ENCODE measurements around the gene LPIN3. TPM values are rescaled to one million over a fixed set of nuclear protein-coding genes. Genes with fewer than 3 reads are reported as not detected.
A peak's percentile ranks its signal among the peaks of the same experiment; 100 is the strongest.

LPIN3 gene
- total RNA-seq, 1 donor from 2014 or later: 32.2 TPM

DNA sequence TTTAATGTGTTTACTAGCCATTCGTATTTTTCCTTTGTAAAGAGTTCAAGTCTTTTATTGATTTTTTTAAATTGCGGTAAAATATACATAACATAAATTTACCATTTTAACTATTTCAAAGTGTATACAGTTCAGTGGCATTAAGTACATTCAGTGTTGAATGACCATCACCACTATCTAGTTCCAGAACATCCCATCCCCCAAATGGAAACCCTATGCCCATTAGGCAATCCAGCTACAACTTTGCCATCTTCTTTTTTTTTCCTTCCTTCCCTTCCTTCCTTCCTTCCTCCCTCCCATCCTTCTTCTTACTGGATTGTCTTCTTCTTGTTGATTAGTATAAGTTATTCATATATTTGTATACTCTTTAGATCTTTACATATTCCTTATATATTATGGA lies 8.6 kb downstream of the LPIN3 start:
- ATAC-seq: no peak
- no peak for DNase-seq (ENCODE audit: low spot score)

- ATAC-seq: no peak
Observed at GRCh38 chr20:41349943-41350342, 9.3 kb downstream of the LPIN3 start.

GRCh38 chr20:41350408-41350962 lies 9.9 kb downstream of the LPIN3 start:
- ATAC-seq (no peak), DNase-seq (ENCODE audit: low spot score) (no peak)

More at GRCh38 chr20:41349943-41350342, 9.3 kb downstream of the LPIN3 start:
- DNase-seq (ENCODE audit: low spot score): no peak

- DNase-seq (ENCODE audit: low spot score) (no peak), ATAC-seq (peak; percentile 18)
Observed at GRCh38 chr20:41352106-41352505, 11.5 kb downstream of the LPIN3 start.

DNA sequence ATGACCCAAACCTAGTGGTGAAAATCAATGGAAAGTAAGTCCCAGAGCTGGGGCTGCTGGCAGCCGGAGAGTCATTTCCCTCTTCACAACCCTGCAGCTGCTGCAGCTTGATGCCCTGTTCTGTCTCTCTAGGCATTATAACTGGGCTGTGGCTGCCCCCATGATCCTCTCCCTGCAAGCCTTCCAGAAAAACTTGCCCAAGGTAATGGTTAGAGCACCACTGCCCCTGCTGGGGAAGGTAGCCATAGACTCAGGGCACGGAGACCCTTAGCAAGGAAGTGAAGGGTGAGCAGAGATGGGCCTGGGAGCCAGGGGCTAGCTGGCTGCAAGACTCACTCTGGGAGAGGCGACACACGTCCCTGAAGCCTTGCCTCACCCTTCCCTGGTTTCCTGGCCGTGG lies 12.0 kb downstream of the LPIN3 start:
- no peak for ATAC-seq
- no peak for DNase-seq (ENCODE audit: low spot score)

DNA sequence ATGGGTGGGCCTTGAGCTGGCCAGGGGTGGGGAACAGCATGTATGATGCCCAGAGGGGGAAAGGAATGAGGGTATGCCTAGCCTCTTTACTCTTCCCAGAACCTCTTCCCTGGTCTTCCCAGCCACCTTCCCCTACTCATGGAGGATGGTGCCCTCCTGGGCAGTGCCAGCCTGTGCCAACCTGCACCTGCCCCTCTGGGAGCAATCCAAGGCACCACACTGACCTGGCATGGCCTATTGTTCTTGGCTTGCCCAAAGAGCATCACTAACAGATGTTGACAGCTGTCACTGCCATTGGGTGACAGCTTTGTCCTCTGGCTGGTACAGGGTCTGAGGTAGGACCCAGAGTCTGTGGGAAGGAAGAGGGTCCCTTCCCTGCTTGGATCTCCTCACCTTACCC lies 12.9 kb downstream of the LPIN3 start:
- no peak for ATAC-seq

GRCh38 chr20:41355192-41355591 lies 14.6 kb downstream of the LPIN3 start:
- DNase-seq (ENCODE audit: low spot score) (no peak), ATAC-seq (no peak)

More for the DNA sequence above, 12.9 kb downstream of the LPIN3 start:
- no peak for DNase-seq (ENCODE audit: low spot score)

GRCh38 chr20:41355598-41356203 lies 15.1 kb downstream of the LPIN3 start:
- no peak for ATAC-seq
- no peak for DNase-seq (ENCODE audit: low spot score)

GRCh38 chr20:41356951-41357350 lies 16.3 kb downstream of the LPIN3 start:
- ATAC-seq: no peak
- no peak for DNase-seq (ENCODE audit: low spot score)

DNA sequence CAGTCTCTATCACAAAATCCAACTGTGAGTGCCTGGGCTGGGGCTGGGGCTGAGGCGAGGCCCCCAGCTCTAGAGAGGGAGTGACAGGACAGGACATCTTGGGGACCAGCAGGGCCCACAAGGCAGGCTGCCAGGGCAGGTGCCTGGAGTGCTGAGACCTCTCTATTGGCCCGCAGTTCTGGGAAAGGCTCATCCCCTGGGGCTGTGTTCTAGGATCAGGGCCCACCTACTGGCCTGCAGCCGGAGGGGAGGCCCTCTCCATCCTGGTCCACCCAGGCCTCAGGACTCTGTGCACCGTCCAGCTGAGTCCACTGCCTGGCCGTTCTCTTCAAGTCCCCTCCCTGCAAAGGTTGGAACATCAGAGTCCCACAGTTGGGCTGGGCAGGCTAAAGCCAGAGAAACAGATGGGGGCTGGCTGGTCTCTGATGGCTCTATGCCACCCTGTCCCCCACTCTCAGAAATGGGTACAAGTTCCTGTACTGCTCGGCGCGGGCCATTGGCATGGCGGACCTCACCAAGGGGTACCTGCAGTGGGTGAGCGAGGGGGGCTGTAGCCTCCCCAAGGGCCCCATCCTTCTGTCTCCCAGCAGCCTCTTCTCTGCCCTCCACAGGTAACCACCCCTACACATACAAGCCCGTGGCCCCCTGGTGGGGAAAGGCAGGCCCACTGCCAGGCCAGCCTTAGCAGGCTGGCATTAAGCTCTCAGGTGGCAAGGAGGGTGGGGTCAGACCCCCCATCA lies 17.0 kb downstream of the LPIN3 start:
- no peak for ATAC-seq
- DNase-seq (ENCODE audit: low spot score): no peak

GRCh38 chr20:41358230-41358629 lies 17.6 kb downstream of the LPIN3 start:
- ATAC-seq (peak; percentile 6), DNase-seq (ENCODE audit: low spot score) (no peak)

DNA sequence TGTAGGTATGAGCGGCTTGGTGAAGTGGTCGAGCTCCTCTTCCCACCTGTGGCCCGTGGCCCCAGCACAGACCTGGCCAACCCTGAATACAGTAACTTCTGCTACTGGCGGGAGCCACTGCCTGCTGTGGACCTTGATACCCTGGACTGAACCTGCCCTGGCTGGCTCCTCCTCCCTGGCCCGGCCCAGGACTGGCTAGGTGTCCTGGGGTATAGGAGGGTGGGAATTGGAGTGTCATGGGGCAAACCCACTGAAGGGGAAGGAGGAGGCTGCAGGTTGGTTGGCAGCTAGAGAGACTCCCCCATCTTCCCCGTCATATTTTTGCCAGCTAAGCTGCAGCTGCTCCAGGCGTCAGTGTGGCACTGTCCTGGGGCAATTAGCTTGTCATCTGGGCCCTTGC lies 18.1 kb downstream of the LPIN3 start:
- ATAC-seq: peak; percentile 88

DNA sequence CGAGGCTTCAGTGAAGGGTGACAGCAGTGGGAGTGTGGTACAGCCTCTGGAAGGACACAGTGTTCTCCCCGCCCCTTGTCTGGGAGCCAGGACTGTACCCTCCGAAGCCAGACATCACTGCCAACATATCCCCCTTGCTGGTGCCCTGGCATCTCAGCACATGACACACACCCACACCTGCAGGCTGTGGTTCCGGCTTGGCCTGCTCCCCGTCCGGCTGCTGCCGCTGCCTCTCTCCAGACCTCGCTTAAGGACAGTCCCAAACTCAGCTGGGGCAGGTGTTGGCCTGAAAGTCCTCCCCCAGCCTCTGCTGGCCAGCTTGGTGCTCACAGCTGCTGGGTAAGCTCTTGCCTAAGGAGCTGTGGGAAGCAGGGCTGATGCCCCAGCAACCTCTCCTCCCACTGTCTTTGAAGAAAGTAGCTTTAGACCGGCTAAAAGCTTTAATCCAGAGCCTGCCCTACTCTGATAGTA lies 19.0 kb downstream of the LPIN3 start:
- ATAC-seq (peak; percentile 4), DNase-seq (ENCODE audit: low spot score) (no peak)

More for the DNA sequence above, 18.1 kb downstream of the LPIN3 start:
- peak; percentile 84 for DNase-seq (ENCODE audit: low spot score)

- DNase-seq (ENCODE audit: low spot score) (no peak), ATAC-seq (peak; percentile 22)
Observed at GRCh38 chr20:41360831-41361756, 20.5 kb downstream of the LPIN3 start.

DNA sequence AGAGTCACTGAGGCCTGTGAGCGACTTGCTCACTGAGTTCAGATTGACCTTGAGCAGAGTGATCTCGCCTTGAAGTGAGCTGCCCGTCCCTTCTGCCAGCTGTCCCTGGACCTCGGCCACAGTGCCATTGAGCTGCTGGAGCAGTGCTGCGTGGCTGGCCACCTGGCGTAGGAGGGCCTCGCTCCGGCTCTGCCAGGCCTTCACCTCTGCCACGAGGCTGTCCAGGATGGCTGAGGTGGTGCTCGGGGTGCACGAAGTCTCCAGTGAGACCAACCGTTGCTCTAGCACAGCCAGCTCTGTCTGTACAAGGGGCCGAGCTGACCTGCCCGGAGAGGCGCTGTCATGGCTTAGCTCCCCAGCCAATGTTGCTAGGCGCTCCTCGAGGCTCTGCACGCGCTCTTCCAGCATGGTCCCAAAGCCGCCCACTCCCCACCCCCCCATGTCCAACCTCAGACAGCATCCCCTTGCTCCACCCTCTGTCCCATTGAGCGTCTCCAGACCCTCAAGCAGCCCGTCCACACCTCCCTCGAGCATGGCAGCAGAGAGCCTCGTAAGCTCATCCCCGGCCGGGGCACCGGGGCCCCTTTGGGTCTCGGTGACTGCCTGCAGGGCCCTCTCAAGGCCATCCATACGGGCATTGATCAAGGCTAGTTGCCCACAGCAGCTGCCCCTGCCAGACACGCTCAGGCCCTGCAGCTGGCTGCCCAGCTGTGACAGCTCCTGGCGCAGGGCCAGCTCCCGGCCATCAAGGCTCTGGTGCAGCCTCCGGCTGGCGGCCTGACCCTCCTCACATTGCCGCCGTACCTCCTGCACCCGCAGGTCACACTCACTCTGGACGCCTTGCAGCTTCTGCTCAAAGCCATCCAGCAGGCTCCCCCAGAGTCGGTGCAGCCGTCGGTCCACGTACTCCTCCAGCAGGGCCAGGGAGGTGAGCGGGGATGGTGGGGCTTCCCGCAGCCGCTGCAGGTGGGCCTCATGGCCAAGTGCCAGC lies 21.4 kb downstream of the LPIN3 start:
- DNase-seq (ENCODE audit: low spot score) (no peak), ATAC-seq (no peak)

GRCh38 chr20:41362748-41363140 lies 22.1 kb downstream of the LPIN3 start:
- DNase-seq (ENCODE audit: low spot score) (no peak), ATAC-seq (no peak)

- no peak for ATAC-seq
Observed at GRCh38 chr20:41363601-41364000, 23.0 kb downstream of the LPIN3 start.

GRCh38 chr20:41364236-41364855 lies 23.7 kb downstream of the LPIN3 start:
- DNase-seq (ENCODE audit: low spot score): no peak
- no peak for ATAC-seq

More at GRCh38 chr20:41363601-41364000, 23.0 kb downstream of the LPIN3 start:
- no peak for DNase-seq (ENCODE audit: low spot score)
